Measurements from ENCODE around the gene LFNG. TPM values are rescaled to one million over a fixed set of nuclear protein-coding genes. Genes with fewer than 3 reads are reported as not detected.
"Not testable (repeated sequence)": the region's sequence is repeated elsewhere in the genome, so short reads cannot be mapped to it uniquely, and the experiment has no call there.

The LFNG gene
- total and polyA plus RNA-seq, 9 donors: 0.86 to 8.2 (median 3.3) TPM

DNA sequence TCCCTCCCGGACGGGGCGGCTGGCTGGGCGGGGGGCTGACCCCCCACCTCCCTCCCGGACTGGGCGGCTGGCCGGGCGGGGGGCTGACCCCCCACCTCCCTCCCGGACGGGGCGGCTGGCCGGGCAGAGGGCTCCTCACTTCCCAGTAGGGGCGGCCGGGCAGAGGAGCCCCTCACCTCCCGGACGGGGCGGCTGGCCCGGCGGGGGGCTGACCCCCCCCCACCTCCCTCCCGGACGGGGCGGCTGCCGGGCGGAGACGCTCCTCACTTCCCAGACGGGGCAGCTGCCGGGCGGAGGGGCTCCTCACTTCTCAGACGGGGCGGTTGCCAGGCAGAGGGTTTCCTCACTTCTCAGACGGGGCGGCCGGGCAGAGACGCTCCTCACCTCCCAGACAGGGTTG is 14.6 kb downstream of the LFNG start:
- H3K4me1 ChIP-seq (ENCODE audit: insufficient read depth); H3K36me3 ChIP-seq; H3K9me3 ChIP-seq; H3K27me3 ChIP-seq; H3K4me3 ChIP-seq; intact Hi-C loops (cut with DNase I); H3K27ac ChIP-seq; DNase-seq: not testable (repeated sequence)
- WGBS, 3 donors: 91 to 95% methylated on average over 4 to 29 of the region's 34 CpGs; no CpG with 5 or more reads in 1 of the 3 donors

GRCh38 chr7:2535872-2536627 is 16.5 kb downstream of the LFNG start:
- H3K27ac ChIP-seq; H3K4me1 ChIP-seq (ENCODE audit: insufficient read depth); H3K4me3 ChIP-seq; DNase-seq; H3K36me3 ChIP-seq; H3K9me3 ChIP-seq; intact Hi-C loops (cut with DNase I); H3K27me3 ChIP-seq: not testable (repeated sequence)
- WGBS, 3 donors: 70 to 82% (median 80%) methylated on average over 8 to 19 of the region's 19 CpGs

DNA sequence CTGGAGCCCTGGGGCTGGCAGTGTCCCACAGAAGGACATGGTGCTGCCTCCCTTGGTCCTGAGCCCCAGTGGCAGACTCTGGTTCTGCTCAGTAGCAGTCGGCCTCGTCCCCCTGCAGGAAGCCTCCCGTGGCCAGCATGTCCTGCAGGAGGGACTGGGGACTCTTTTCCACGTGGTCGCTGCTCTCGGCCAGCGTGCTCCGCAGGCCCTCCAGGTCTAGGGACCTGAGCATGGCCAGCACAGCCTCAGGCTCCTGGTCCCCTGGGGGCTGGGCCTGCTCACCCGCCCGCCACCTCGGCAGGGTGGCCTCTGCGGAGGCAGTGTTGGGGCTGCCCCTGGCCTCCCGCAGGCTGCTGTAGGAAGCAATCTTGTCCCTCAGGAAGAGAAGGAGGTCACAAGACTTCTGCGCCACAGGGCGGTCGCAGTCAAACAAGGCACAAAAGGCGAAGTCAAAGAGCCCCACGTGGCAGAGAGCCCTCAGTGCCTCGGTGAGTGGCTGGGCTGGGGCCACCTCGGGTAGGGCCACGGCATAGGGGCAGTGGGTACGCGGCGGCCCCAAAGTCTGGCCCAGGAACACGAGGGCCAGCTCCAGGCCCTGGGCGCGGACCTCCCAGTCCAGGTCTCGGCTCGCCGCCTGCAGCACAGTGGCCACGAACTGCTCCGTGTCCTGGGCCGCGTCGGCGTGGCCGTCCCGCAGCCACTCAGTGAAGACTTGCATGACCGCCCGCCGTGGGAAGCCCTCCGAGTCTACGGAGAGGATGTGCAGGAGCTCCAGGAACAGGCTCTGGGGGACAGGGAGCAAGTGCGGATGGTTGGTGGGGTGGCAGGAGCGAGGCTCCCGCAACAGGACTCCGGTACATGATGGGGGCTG is 18.6 kb downstream of the LFNG start:
- H3K27me3 ChIP-seq: no peaks in the 10 kb centered on the region
- H3K27ac ChIP-seq: no peak overlapping the region
- H3K9me3 ChIP-seq: no peaks in the 10 kb centered on the region
- no peaks in the 10 kb centered on the region for H3K36me3 ChIP-seq
- 87 to 91% (median 88%) methylated on average over 46 to 47 of the region's 47 CpGs for WGBS, 3 donors
- DNase-seq: peak in 1 of 5 donors; percentile 22
- H3K4me3 ChIP-seq: no peak overlapping the region
- H3K4me1 ChIP-seq (ENCODE audit: insufficient read depth): no peaks in the 10 kb centered on the region
- intact Hi-C loops (cut with DNase I): no loop called here
- TF ChIP-seq EP300 (IDR thresholded peaks at IDR 0.05) (no peak), POLR2A (IDR thresholded peaks at IDR 0.05) (no peak), CTCF (IDR thresholded peaks at IDR 0.05) (no peak)

- H3K4me1 ChIP-seq (ENCODE audit: insufficient read depth): no peaks in the 10 kb centered on the region
- DNase-seq: no peak
- H3K27ac ChIP-seq: no peak overlapping the region
- H3K27me3 ChIP-seq: no peaks in the 10 kb centered on the region
- H3K4me3 ChIP-seq: no peak overlapping the region
- 84 to 88% (median 85%) methylated on average over 26 to 32 of the region's 32 CpGs for WGBS, 3 donors
- intact Hi-C loops (cut with DNase I): no loop called here
- no peaks in the 10 kb centered on the region for H3K9me3 ChIP-seq
- H3K36me3 ChIP-seq: no peaks in the 10 kb centered on the region
- TF ChIP-seq EP300 (IDR thresholded peaks at IDR 0.05): no peak
- TF ChIP-seq POLR2A (IDR thresholded peaks at IDR 0.05): no peak
- TF ChIP-seq CTCF (IDR thresholded peaks at IDR 0.05): no peak
Measured at GRCh38 chr7:2539031-2539911, 19.7 kb downstream of the LFNG start.

DNA sequence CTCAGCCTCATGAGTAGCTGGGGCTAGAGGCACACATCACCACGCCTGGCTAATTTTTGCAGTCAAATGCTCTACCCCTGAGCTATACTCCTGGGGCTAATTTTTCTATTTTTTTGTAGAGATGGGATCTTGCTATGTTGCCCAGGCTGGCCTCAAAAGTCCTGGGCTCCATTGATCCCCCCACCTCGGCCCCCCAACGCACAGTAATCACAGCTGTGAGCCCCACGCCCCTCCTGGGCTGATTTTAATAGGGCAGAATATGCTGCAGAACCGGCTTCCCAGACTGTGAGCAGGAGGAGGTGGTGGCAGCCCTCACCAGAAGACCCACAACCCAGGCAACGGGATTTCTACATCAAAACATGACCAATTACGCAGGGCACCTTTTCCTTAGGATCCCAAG is 20.6 kb downstream of the LFNG start:
- H3K4me3 ChIP-seq: no peak overlapping the region
- peak in 1 of 5 donors; percentile 8 for DNase-seq
- no peaks in the 10 kb centered on the region for H3K27me3 ChIP-seq
- no peak overlapping the region for H3K27ac ChIP-seq
- no peaks in the 10 kb centered on the region for H3K9me3 ChIP-seq
- H3K4me1 ChIP-seq (ENCODE audit: insufficient read depth): no peaks in the 10 kb centered on the region
- intact Hi-C loops (cut with DNase I): no loop called here
- H3K36me3 ChIP-seq: no peaks in the 10 kb centered on the region
- 90 to 91% (median 90%) methylated on average over 7 of the region's 7 CpGs for WGBS, 3 donors
- TF ChIP-seq POLR2A (IDR thresholded peaks at IDR 0.05): no peak
- no peak for TF ChIP-seq CTCF (IDR thresholded peaks at IDR 0.05)
- TF ChIP-seq EP300 (IDR thresholded peaks at IDR 0.05): no peak
